SU-DHL-6 (cell line): ENCODE measurements around the gene MAP2K3.

ENCODE experiments used
- H2AFZ ChIP-seq: fragments of 200-600 bp; sonication (generic); 2 replicates; pipeline ENCODE4 v1.6.1; 2014; ENCODE audit warnings: low read depth, mild to moderate bottlenecking, moderate library complexity, mixed read lengths, antibody characterized with exemption, low read length; ENCODE audit not compliant: severe bottlenecking
- H3F3A ChIP-seq: fragments of 200-600 bp; shearing (Covaris generic); 2 replicates; pipeline ENCODE4 v1.6.0; 2016; ENCODE audit warnings: antibody characterized with exemption, mild to moderate bottlenecking; ENCODE audit not compliant: insufficient read depth
- H3K27ac ChIP-seq: fragments of 200-600 bp; sonication (generic); 2 replicates; pipeline ENCODE4 v1.5.1; 2016; ENCODE audit warnings: low read depth, mild to moderate bottlenecking, low read length, moderate library complexity, mixed read lengths
- H3K27me3 ChIP-seq: fragments of 200-600 bp; sonication (generic), shearing (Covaris generic); 2 replicates; pipeline ENCODE4 v1.6.0; 2014; ENCODE audit warnings: mild to moderate bottlenecking, low read length
- H3K36me3 ChIP-seq: fragments of 200-600 bp; sonication (generic); 2 replicates; pipeline ENCODE4 v1.6.1; 2014; ENCODE audit warnings: mild to moderate bottlenecking, low read length, mixed read lengths
- H3K4me2 ChIP-seq: fragments of 300-600, 200-600 bp; shearing (Covaris generic), sonication (generic); 2 replicates; pipeline ENCODE4 v1.6.0; 2014; ENCODE audit warnings: low read length, low read depth, mild to moderate bottlenecking; ENCODE audit not compliant: poor library complexity, severe bottlenecking
- H3K4me3 ChIP-seq: fragments of 200-600 bp; sonication (generic); 2 replicates; pipeline ENCODE4 v1.5.1; 2014; ENCODE audit warnings: antibody characterized with exemption, low read length, mild to moderate bottlenecking, mixed read lengths; ENCODE audit not compliant: insufficient read depth, poor library complexity, severe bottlenecking
- H3K79me2 ChIP-seq: fragments of 200-600 bp; sonication (generic); 2 replicates; pipeline ENCODE4 v1.6.1; 2014; ENCODE audit warnings: mild to moderate bottlenecking, low read length, moderate library complexity; ENCODE audit not compliant: insufficient read depth
- H3K9ac ChIP-seq: fragments of 200-600 bp; sonication (generic); 2 replicates; pipeline ENCODE4 v1.7.0; 2014; ENCODE audit warnings: mild to moderate bottlenecking, low read length
- H3K9me2 ChIP-seq: fragments of 200-600 bp; sonication (generic); replicated peaks from 2 replicates; pipeline ENCODE4 v1.6.1; 2014; ENCODE audit warnings: low read length; ENCODE audit not compliant: insufficient read depth
- H3K9me3 ChIP-seq: fragments of 200-600 bp; sonication (generic); 2 replicates; pipeline ENCODE4 v1.6.1; 2014; ENCODE audit warnings: low read length, mixed read lengths; ENCODE audit not compliant: insufficient read depth
- H4K20me1 ChIP-seq: fragments of 200-600 bp; sonication (generic); 2 replicates; pipeline ENCODE4 v1.6.1; 2014; ENCODE audit warnings: low read depth, mild to moderate bottlenecking, antibody characterized with exemption, low read length, moderate library complexity, mixed read lengths
- EZH2phosphoT487 ChIP-seq: fragments of 200-600 bp; sonication (generic), shearing (Covaris generic); conservative IDR thresholded peaks from 2 replicates; pipeline ENCODE4 v1.6.1; 2018; ENCODE audit warnings: mild to moderate bottlenecking, antibody characterized with exemption, low read length, moderate library complexity, mixed read lengths
- TF ChIP-seq, protein P1 (sequence below): fragments of 200-600 bp; sonication (generic); IDR thresholded peaks from one replicate; pipeline ENCODE4 v1.5.1; 2017; ENCODE audit warnings: antibody characterized with exemption, mild to moderate bottlenecking, low read length, moderate library complexity; ENCODE audit not compliant: insufficient read depth, poor library complexity, severe bottlenecking

The MAP2K3 gene

DNA sequence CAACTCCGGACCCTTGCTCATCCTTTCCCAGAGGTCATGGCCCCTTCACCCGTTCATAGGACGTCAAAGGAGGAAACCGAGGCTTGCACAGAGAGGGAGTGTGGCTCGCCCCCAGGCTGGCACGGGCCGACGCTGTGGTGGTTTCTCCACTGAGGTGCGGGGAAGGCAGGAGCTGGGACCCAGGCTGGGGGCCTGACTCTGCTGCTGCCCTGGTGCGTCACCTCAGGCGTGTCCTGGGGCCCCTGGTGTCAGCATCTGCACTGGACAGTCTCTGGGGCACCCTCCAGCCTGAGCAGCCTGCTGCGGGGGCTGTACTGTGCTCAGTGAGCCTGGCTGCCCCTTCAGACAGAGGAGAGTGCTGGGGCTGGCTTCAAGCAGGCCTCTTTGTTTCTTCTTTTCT, 7.4 kb downstream of the MAP2K3 start:
- H3K4me2 ChIP-seq, result no peak overlapping the region
- H2AFZ ChIP-seq, result no peak overlapping the region
- H3K9me3 ChIP-seq, result no peaks in the 10 kb centered on the region
- H3K9ac ChIP-seq, result no peak overlapping the region
- H3K79me2 ChIP-seq, result peaks cover 59% of the 10 kb centered on the region
- H4K20me1 ChIP-seq, result no peaks in the 10 kb centered on the region
- no peaks in the 10 kb centered on the region for H3K9me2 ChIP-seq
- no peaks in the 10 kb centered on the region for H3K27me3 ChIP-seq
- TF ChIP-seq, protein P1, sequence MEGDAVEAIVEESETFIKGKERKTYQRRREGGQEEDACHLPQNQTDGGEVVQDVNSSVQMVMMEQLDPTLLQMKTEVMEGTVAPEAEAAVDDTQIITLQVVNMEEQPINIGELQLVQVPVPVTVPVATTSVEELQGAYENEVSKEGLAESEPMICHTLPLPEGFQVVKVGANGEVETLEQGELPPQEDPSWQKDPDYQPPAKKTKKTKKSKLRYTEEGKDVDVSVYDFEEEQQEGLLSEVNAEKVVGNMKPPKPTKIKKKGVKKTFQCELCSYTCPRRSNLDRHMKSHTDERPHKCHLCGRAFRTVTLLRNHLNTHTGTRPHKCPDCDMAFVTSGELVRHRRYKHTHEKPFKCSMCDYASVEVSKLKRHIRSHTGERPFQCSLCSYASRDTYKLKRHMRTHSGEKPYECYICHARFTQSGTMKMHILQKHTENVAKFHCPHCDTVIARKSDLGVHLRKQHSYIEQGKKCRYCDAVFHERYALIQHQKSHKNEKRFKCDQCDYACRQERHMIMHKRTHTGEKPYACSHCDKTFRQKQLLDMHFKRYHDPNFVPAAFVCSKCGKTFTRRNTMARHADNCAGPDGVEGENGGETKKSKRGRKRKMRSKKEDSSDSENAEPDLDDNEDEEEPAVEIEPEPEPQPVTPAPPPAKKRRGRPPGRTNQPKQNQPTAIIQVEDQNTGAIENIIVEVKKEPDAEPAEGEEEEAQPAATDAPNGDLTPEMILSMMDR, result no peak
- no peak for TF ChIP-seq EZH2phosphoT487
- H3F3A ChIP-seq, result peaks cover 20% of the 10 kb centered on the region
- no peak overlapping the region for H3K4me3 ChIP-seq
- H3K36me3 ChIP-seq, result no peaks in the 10 kb centered on the region
- H3K27ac ChIP-seq, result no peak overlapping the region

DNA sequence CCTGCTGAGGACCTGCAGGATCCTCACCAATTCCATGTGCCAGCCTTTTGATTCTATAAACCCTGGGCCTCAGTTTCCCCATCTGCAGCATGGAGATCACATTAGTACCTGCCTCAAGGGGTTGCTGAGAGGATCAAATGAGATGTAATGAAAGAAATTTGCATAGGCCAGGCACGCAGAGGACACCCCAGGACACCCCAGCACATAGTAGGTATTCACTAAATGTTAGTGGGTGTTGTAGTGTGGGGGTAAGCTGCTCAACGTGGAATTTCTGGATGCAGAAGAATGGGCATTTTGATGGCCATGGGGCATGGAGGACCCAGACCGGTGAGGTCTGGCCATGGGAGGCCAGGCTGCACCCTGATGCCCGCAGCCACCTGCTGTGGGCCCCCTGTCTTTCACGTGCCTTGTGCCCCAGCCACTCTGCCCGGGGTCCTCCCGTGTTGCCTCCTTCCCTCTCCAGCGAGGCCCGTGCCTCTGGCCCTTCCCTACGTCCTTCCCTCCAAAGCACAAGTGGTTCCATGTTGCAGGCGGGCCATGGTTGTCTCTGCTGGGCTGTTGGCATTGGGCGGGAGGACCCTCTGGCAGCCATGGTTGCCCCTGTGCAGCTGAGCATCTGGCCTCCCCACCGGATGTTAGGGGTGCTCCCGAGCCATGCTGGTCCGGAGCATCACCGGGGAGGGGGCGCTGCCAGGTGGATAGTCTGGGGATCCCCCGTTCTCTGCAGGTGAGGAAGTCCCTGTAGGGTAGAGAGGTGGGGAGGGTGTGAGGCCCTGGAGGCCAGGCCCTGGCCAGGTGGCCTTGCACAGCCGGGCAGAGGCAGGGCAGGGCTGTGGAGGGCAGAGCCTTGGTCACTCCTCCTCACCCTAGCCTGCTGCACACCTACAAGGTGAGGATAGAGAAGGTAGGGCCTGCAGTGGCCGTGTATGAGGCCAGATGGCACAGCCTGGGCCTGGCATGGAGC, 8.6 kb downstream of the MAP2K3 start:
- Histone ChIP-seq H4K20me1 (no peaks in the 10 kb centered on the region), H3K9me2 (no peaks in the 10 kb centered on the region), H3K9me3 (no peaks in the 10 kb centered on the region), H3F3A (peaks cover 7% of the 10 kb centered on the region), H3K4me3 (no peak overlapping the region), H3K36me3 (no peaks in the 10 kb centered on the region), H3K79me2 (peaks cover 51% of the 10 kb centered on the region), H3K27me3 (no peaks in the 10 kb centered on the region), H2AFZ (no peak overlapping the region), H3K27ac (no peak overlapping the region), H3K4me2 (no peak overlapping the region), H3K9ac (no peak overlapping the region)
- TF ChIP-seq, protein P1, result no peak
- TF ChIP-seq EZH2phosphoT487, result no peak

DNA sequence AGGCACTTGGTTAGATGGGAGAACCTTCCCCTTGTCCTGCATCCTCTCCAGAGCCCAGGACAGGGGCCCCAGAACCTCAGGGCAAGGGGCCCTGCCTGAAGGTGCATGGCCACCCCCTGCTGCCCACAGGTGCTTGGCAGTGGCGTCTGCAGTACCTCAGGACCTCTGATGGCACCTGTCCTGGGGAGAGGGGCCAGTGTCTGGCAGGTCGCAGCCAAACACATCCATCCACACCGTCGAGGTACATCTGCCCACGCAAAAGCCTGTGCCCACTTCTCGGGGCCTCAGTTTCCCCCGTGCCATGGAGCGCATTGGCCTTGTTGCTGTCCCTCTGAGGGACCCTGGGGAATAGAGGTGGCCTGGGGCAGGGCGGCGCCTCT, 9.3 kb downstream of the MAP2K3 start:
- no peak overlapping the region for H3K4me3 ChIP-seq
- no peaks in the 10 kb centered on the region for H3K27me3 ChIP-seq
- H3K9ac ChIP-seq, result no peak overlapping the region
- peaks cover 45% of the 10 kb centered on the region for H3K79me2 ChIP-seq
- H4K20me1 ChIP-seq, result no peaks in the 10 kb centered on the region
- no peaks in the 10 kb centered on the region for H3K9me2 ChIP-seq
- H2AFZ ChIP-seq, result no peak overlapping the region
- H3F3A ChIP-seq, result peaks cover under 1% of the 10 kb centered on the region; the same call in 1 of the 2 replicates
- H3K36me3 ChIP-seq, result no peaks in the 10 kb centered on the region
- no peak overlapping the region for H3K27ac ChIP-seq
- no peak overlapping the region for H3K4me2 ChIP-seq
- TF ChIP-seq, protein P1, result no peak
- no peak for TF ChIP-seq EZH2phosphoT487
- H3K9me3 ChIP-seq, result no peaks in the 10 kb centered on the region
